Peyer's patch (tissue), 4 donors: ENCODE results near the gene SGPP2. TPM values are rescaled to one million over a fixed set of nuclear protein-coding genes. Genes with fewer than 3 reads are reported as not detected.

ENCODE experiments used
- DNase-seq, 3 donors: peaks; one replicate each; pipeline ENCODE4 v3.0.0-alpha.2; 2017 to 2019
- H3K27ac ChIP-seq, 4 donors: fragments of 200-600 bp; sonication (generic); one replicate each; pipeline ENCODE4 v1.5.1; 2016 to 2019
- H3K27me3 ChIP-seq, 2 donors: fragments of 200-600 bp; sonication (generic); one replicate each; pipeline ENCODE4 v1.5.1; 2019
- H3K36me3 ChIP-seq, 3 donors: fragments of 200-600 bp; sonication (generic); one replicate each; pipeline ENCODE4 v1.5.1; 2016 to 2019
- H3K4me1 ChIP-seq, 4 donors: fragments of 200-600 bp; sonication (generic); one replicate each; pipeline ENCODE4 v1.5.1; 2016 to 2019
- H3K4me3 ChIP-seq, 4 donors: fragments of 200-600 bp; sonication (generic); 1 replicate in 3 of 4; 2 replicates in 1 of 4; pipeline ENCODE4 v1.5.1; 2016 to 2019; ENCODE audit warnings: mild to moderate bottlenecking in 1 of 4
- H3K9me3 ChIP-seq, 4 donors: fragments of 200-600 bp; sonication (generic); one replicate each; pipeline ENCODE4 v1.5.1; 2016 to 2019; ENCODE audit warnings: mild to moderate bottlenecking in 1 of 4
- POLR2A ChIP-seq, 2 donors: fragments of 450-650 bp; IDR thresholded peaks; one replicate each; pipeline ENCODE4 v1.5.1; 2017; ENCODE audit warnings: antibody characterized with exemption in 2 of 2, mild to moderate bottlenecking in 2 of 2, moderate library complexity in 2 of 2
- total RNA-seq, 4 donors: library from RNA; depleted of rRNA; stranded (reverse); fragments of >200 nt; gene quantifications; one replicate each; pipeline ENCODE4 v1.1.0, GENCODE V29; 2016
- TF ChIP-seq, protein P1 (sequence below), 6 experiments: fragments of 450-650 bp in 4 of 6; fragments of 200-600 bp in 2 of 6; sonication (generic) in 1 of 6; IDR thresholded peaks; one replicate each; pipeline ENCODE4 v1.5.1; 2017 to 2019; ENCODE audit warnings: antibody characterized with exemption in 6 of 6, mild to moderate bottlenecking in 3 of 6, moderate library complexity in 1 of 6

Gene SGPP2
- total RNA-seq, 4 donors from 2014 or later, result 10.7 to 50.3 (median 46.9) TPM

DNA sequence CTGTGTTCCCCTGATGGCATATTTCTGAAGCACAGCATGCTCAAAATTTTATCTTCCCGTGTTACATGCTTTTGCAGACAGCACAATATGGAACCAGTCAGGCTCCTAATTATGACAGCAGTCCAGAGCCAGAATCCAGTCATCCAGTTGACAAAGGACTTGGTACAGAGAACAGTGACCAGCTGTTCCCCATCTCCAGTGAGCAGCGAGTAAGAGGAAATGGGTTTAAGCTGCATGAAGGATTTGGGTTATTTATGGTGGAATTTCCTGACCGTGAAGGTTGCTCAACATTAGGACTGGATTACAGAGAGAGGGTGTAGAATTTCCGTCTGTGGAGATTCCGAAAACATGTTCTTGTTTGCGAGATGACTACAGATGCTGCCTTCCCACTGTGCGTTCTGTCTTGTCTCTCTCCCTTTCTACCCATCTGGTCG, 24.4 kb downstream of the SGPP2 start:
- Histone ChIP-seq H3K27ac (no peak overlapping the region), H3K4me1 (no peaks in the 10 kb centered on the region), H3K9me3 (no peaks in the 10 kb centered on the region), H3K4me3 (no peak overlapping the region), H3K27me3 (no peaks in the 10 kb centered on the region), H3K36me3 (no peaks in the 10 kb centered on the region)
- no peak for DNase-seq
- TF ChIP-seq, protein P1, sequence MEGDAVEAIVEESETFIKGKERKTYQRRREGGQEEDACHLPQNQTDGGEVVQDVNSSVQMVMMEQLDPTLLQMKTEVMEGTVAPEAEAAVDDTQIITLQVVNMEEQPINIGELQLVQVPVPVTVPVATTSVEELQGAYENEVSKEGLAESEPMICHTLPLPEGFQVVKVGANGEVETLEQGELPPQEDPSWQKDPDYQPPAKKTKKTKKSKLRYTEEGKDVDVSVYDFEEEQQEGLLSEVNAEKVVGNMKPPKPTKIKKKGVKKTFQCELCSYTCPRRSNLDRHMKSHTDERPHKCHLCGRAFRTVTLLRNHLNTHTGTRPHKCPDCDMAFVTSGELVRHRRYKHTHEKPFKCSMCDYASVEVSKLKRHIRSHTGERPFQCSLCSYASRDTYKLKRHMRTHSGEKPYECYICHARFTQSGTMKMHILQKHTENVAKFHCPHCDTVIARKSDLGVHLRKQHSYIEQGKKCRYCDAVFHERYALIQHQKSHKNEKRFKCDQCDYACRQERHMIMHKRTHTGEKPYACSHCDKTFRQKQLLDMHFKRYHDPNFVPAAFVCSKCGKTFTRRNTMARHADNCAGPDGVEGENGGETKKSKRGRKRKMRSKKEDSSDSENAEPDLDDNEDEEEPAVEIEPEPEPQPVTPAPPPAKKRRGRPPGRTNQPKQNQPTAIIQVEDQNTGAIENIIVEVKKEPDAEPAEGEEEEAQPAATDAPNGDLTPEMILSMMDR (IDR thresholded peaks at IDR 0.05), result no peak
- no peak for TF ChIP-seq POLR2A (IDR thresholded peaks at IDR 0.05)

DNA sequence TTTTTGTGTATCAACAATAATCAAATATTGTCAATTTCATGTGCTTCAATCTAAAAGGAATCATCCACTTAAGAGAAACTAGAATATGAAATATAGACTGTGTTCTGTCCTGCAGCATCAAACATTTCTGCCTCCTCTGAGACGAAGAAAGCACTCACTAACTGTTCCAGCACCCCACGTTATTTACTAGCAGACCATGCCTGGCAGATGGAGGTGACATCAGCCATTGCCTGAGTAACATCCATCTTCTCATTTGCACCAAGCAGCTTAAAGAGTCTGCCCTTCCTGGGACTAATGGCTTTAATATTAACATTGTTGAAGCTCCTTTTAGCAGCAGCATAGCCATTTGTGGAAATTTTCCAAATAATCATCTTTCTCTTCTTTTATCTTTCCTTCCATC, 25.7 kb downstream of the SGPP2 start:
- no peak for DNase-seq
- H3K36me3 ChIP-seq, result no peaks in the 10 kb centered on the region
- no peak overlapping the region for H3K4me3 ChIP-seq
- no peaks in the 10 kb centered on the region for H3K4me1 ChIP-seq
- no peaks in the 10 kb centered on the region for H3K9me3 ChIP-seq
- TF ChIP-seq POLR2A (IDR thresholded peaks at IDR 0.05), result no peak
- TF ChIP-seq, protein P1 (IDR thresholded peaks at IDR 0.05), result no peak
- H3K27ac ChIP-seq, result no peak overlapping the region
- H3K27me3 ChIP-seq, result no peaks in the 10 kb centered on the region

DNA sequence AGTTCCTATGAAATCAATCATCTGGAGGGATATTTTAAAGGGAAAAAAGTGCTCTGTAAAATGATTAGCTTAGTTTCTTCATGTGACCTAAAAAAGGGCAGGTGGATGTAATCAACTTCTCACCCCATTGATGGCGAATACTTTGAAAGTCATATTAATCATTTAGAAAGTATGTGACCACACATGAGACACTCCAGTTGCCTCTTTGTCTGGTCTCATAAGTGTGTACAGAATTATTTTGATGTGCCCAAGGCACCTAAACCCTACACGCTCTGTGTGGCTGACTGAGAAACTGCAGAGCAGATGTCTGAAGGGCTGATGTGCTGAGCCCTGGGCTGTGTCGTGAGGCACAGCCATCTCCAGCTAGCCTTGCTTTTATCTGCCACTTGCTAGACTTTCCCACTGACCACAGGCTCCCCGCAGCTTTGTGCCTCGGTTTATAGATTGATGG, 26.9 kb downstream of the SGPP2 start:
- Histone ChIP-seq H3K4me1 (no peaks in the 10 kb centered on the region), H3K9me3 (no peaks in the 10 kb centered on the region), H3K27ac (no peak overlapping the region), H3K27me3 (no peaks in the 10 kb centered on the region), H3K4me3 (no peak overlapping the region), H3K36me3 (no peaks in the 10 kb centered on the region)
- DNase-seq, result no peak
- TF ChIP-seq, protein P1 (IDR thresholded peaks at IDR 0.05), result no peak
- TF ChIP-seq POLR2A (IDR thresholded peaks at IDR 0.05), result no peak

DNA sequence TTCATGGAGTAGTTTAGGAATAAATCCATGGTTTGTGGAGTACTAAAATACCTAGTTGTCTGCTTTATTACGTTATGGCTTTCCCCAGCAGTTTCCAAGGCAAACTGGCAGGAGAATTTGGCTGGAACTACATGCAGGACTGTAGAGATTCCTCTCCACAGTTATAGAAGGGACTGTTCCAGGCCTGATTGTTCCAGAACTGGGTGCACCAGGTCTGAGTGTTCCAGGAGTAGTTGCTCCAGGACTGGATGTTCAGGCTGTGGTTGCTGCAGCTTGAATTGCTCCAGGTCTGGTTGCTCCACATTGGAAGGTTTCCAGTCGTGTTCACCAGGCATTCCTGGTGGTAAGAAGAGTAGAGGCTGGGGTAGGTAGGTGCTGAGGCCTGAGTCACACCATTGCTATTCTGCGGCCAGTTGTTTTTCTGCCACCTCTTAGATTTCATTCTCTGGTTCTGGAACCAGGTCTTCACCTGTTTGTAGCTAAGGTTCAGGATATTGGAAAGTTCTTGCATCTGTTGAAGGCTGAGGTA, 28.1 kb downstream of the SGPP2 start:
- H3K9me3 ChIP-seq, result no peaks in the 10 kb centered on the region
- H3K4me1 ChIP-seq, result no peaks in the 10 kb centered on the region
- TF ChIP-seq, protein P1 (IDR thresholded peaks at IDR 0.05), result no peak
- no peak for TF ChIP-seq POLR2A (IDR thresholded peaks at IDR 0.05)
- no peak overlapping the region for H3K4me3 ChIP-seq
- no peak overlapping the region for H3K27ac ChIP-seq
- no peaks in the 10 kb centered on the region for H3K36me3 ChIP-seq
- DNase-seq, result no peak
- no peaks in the 10 kb centered on the region for H3K27me3 ChIP-seq

DNA sequence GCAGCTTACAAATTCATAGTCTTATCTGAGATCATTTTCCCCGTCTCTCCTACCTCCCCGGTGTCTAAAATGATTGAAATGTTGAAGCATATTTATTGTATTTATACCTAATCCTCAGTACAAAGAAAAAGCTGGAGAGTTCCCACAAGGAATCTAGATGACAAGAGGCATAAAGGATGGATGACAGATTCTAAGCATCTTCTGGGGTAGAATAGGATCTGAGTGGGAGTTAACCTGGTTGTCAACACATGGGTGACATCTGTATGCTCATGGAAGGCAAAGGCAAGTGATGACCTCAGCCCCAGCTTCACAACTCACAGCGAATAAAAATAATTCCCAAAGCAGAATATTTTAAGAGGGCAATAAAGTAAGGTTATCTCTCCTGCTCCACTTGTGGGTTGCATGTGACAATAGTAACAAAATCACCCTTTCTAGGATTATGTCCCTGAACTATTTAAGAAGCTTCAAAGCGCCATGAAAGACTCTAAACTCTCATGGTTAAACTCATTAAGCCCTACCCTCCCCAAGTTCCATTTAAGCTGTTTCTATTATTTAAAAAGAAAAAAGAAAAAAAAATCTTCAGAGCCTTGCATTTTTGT, 32.2 kb downstream of the SGPP2 start:
- H3K4me1 ChIP-seq, result no peaks in the 10 kb centered on the region
- no peak overlapping the region for H3K27ac ChIP-seq
- H3K27me3 ChIP-seq, result no peaks in the 10 kb centered on the region
- no peaks in the 10 kb centered on the region for H3K9me3 ChIP-seq
- DNase-seq, result no peak
- no peak for TF ChIP-seq POLR2A (IDR thresholded peaks at IDR 0.05)
- TF ChIP-seq, protein P1 (IDR thresholded peaks at IDR 0.05), result no peak
- H3K36me3 ChIP-seq, result no peaks in the 10 kb centered on the region
- H3K4me3 ChIP-seq, result no peak overlapping the region
